ENCODE measurements around the gene IRAK3. TPM values are rescaled to one million over a fixed set of nuclear protein-coding genes. Genes with fewer than 3 reads are reported as not detected.

IRAK3 gene
- total RNA-seq, 1 experiment from 2014 or later, result 2.4 TPM

GRCh38 chr12:66290716-66291200 is 101.7 kb downstream of the IRAK3 start:
- POLR2A ChIA-PET, result no interaction called here

GRCh38 chr12:66296176-66296683 is 107.2 kb downstream of the IRAK3 start:
- BruUV-seq (replicated peaks), result no TSS peak
- no peaks in the 10 kb centered on the region for H3K9me3 ChIP-seq (ENCODE audit: control insufficient read depth, insufficient read depth, low read depth, low read length)
- no peak overlapping the region for H3K27ac ChIP-seq (ENCODE audit: low read length)
- H3K4me1 ChIP-seq (ENCODE audit: control insufficient read depth, insufficient read depth, low read length), result no peaks in the 10 kb centered on the region
- TF ChIP-seq TCF7L2 (IDR thresholded peaks at IDR 0.05; ENCODE audit: low read depth, low read length) (no peak), REST (IDR thresholded peaks at IDR 0.05; ENCODE audit: insufficient read depth in 1 of 2, low read depth in 2 of 2, low read length in 1 of 2) (no peak), CTCF (IDR thresholded peaks at IDR 0.05) (no peak), SIN3A (IDR thresholded peaks at IDR 0.05; ENCODE audit: borderline replicate concordance, insufficient read depth, low read depth, low read length) (no peak), POLR2AphosphoS5 (IDR thresholded peaks at IDR 0.05; ENCODE audit: low read depth, low read length) (no peak)
- no peaks in the 10 kb centered on the region for H3K36me3 ChIP-seq (ENCODE audit: control insufficient read depth, insufficient read depth, low read length)
- intact Hi-C loops (cut with micrococcal nuclease; ENCODE audit: unreplicated experiment), result no loop called here
- ATAC-seq, result no peak
- in situ Hi-C loops (cut with HindIII; ENCODE audit: low pct_unique_long_range_greater_than_20kb, low sequenced_read_pairs), result no loop called here
- CTCF ChIA-PET, result no interaction called here
- no peak overlapping the region for H3K4me3 ChIP-seq (ENCODE audit: low read depth in 2 of 2, low read length in 2 of 2)
- H3K27me3 ChIP-seq (ENCODE audit: control insufficient read depth, insufficient read depth, low read length), result peaks cover 7% of the 10 kb centered on the region; the same call in 1 of the 2 replicates
- DNase-seq (ENCODE audit: low read depth, low spot score), result no peak
- POLR2A ChIA-PET, result no interaction called here

More at GRCh38 chr12:66290716-66291200, 101.7 kb downstream of the IRAK3 start:
- in situ Hi-C loops (cut with HindIII; ENCODE audit: low pct_unique_long_range_greater_than_20kb, low sequenced_read_pairs), result no loop called here
- H3K9me3 ChIP-seq (ENCODE audit: control insufficient read depth, insufficient read depth, low read depth, low read length), result no peaks in the 10 kb centered on the region
- DNase-seq (ENCODE audit: low read depth, low spot score) (no peak), ATAC-seq (no peak)
- H3K4me1 ChIP-seq (ENCODE audit: control insufficient read depth, insufficient read depth, low read length), result no peaks in the 10 kb centered on the region
- CTCF ChIA-PET, result no interaction called here
- TF ChIP-seq CTCF (IDR thresholded peaks at IDR 0.05) (no peak), SIN3A (IDR thresholded peaks at IDR 0.05; ENCODE audit: borderline replicate concordance, insufficient read depth, low read depth, low read length) (no peak), REST (IDR thresholded peaks at IDR 0.05; ENCODE audit: insufficient read depth in 1 of 2, low read depth in 2 of 2, low read length in 1 of 2) (no peak), POLR2AphosphoS5 (IDR thresholded peaks at IDR 0.05; ENCODE audit: low read depth, low read length) (no peak)
- no peaks in the 10 kb centered on the region for H3K36me3 ChIP-seq (ENCODE audit: control insufficient read depth, insufficient read depth, low read length)
- no peak overlapping the region for H3K27ac ChIP-seq (ENCODE audit: low read length)
- no TSS peak for BruUV-seq (replicated peaks)
- intact Hi-C loops (cut with micrococcal nuclease; ENCODE audit: unreplicated experiment), result no loop called here
- no peak overlapping the region for H3K4me3 ChIP-seq (ENCODE audit: low read depth in 2 of 2, low read length in 2 of 2)
- H3K27me3 ChIP-seq (ENCODE audit: control insufficient read depth, insufficient read depth, low read length), result no peaks in the 10 kb centered on the region; the same call in 1 of the 2 replicates
